H9 (cell line): ENCODE data around the gene CHD6. TPM values are rescaled to one million over a fixed set of nuclear protein-coding genes. Genes with fewer than 3 reads are reported as not detected.
A peak's percentile ranks its signal among the peaks of the same experiment; 100 is the strongest.

Experiments
- DNase-seq: peaks from one replicate; pipeline ENCODE4 v3.0.0-alpha.2; 2017
- H2AFZ ChIP-seq: one replicate; pipeline ENCODE4 v1.6.1; 2013; ENCODE audit warnings: mild to moderate bottlenecking, low read length, control low read depth, moderate library complexity
- H2AK5ac ChIP-seq: 2 replicates; pipeline ENCODE4 v1.6.1; 2013; ENCODE audit warnings: low read length, control low read depth, mixed read lengths; ENCODE audit not compliant: insufficient read length
- H2BK120ac ChIP-seq: one replicate; pipeline ENCODE4 v1.6.1; 2013; ENCODE audit warnings: low read depth, mild to moderate bottlenecking, low read length, control low read depth, inconsistent platforms; ENCODE audit not compliant: poor library complexity, severe bottlenecking
- H2BK12ac ChIP-seq: 2 replicates; pipeline ENCODE4 v1.6.1; 2013; ENCODE audit warnings: low read length, control low read depth, mixed read lengths, low read depth; ENCODE audit not compliant: insufficient read length
- H2BK15ac ChIP-seq: 2 replicates; pipeline ENCODE4 v1.6.1; 2013; ENCODE audit warnings: low read depth, low read length, control low read depth
- H2BK20ac ChIP-seq: one replicate; pipeline ENCODE4 v1.6.1; 2013; ENCODE audit warnings: low read depth, mild to moderate bottlenecking, low read length, control low read depth, inconsistent platforms; ENCODE audit not compliant: poor library complexity, severe bottlenecking
- H2BK5ac ChIP-seq: 2 replicates; pipeline ENCODE4 v1.6.1; 2013; ENCODE audit warnings: low read length, control low read depth, mixed read lengths; ENCODE audit not compliant: insufficient read length
- H3K14ac ChIP-seq: 2 replicates; pipeline ENCODE4 v1.6.1; 2013; ENCODE audit warnings: low read length, control low read depth; ENCODE audit not compliant: insufficient read depth
- H3K18ac ChIP-seq: 2 replicates; pipeline ENCODE4 v1.6.1; 2013; ENCODE audit warnings: low read depth, mild to moderate bottlenecking, mixed read lengths, low read length, control low read depth; ENCODE audit not compliant: insufficient read length
- H3K23ac ChIP-seq: 2 replicates; pipeline ENCODE4 v1.6.1; 2013; ENCODE audit warnings: low read length, control low read depth, mixed read lengths, low read depth; ENCODE audit not compliant: insufficient read length
- H3K23me2 ChIP-seq: 2 replicates; pipeline ENCODE4 v1.6.1; 2013; ENCODE audit warnings: low read depth, mild to moderate bottlenecking, mixed read lengths, low read length, control low read depth; ENCODE audit not compliant: insufficient read length, poor library complexity, severe bottlenecking
- H3K27ac ChIP-seq: 2 replicates; pipeline ENCODE4 v1.5.1; 2013; ENCODE audit warnings: low read length, control low read depth, mixed read lengths, low read depth; ENCODE audit not compliant: insufficient read length
- H3K27me3 ChIP-seq: 2 replicates; pipeline ENCODE4 v1.6.1; 2013; ENCODE audit warnings: low read length, control low read depth, inconsistent platforms; ENCODE audit not compliant: insufficient read depth
- H3K4ac ChIP-seq: 2 replicates; pipeline ENCODE4 v1.6.1; 2013; ENCODE audit warnings: low read depth, mild to moderate bottlenecking, control low read depth, inconsistent platforms, low read length, moderate library complexity
- H3K4me1 ChIP-seq: 2 replicates; pipeline ENCODE4 v1.6.1; 2013; ENCODE audit warnings: low read length, control low read depth, inconsistent platforms; ENCODE audit not compliant: insufficient read depth
- H3K4me2 ChIP-seq: 2 replicates; pipeline ENCODE4 v1.6.1; 2013; ENCODE audit warnings: low read length, control low read depth, mixed read lengths; ENCODE audit not compliant: insufficient read length, insufficient read depth
- H3K56ac ChIP-seq: 2 replicates; pipeline ENCODE4 v1.6.1; 2013; ENCODE audit warnings: low read depth, mild to moderate bottlenecking, mixed read lengths, low read length, control low read depth; ENCODE audit not compliant: insufficient read length
- H3K79me1 ChIP-seq: 2 replicates; pipeline ENCODE4 v1.6.1; 2013; ENCODE audit warnings: low read depth, mild to moderate bottlenecking, moderate library complexity, low read length, control low read depth, inconsistent platforms; ENCODE audit not compliant: insufficient read depth, poor library complexity, severe bottlenecking
- H3K79me2 ChIP-seq: 2 replicates; pipeline ENCODE4 v1.6.1; 2013; ENCODE audit warnings: low read length, control low read depth, inconsistent platforms; ENCODE audit not compliant: insufficient read depth
- H3K9ac ChIP-seq: 2 replicates; pipeline ENCODE4 v1.6.1; 2013; ENCODE audit warnings: low read length, control low read depth, mixed read lengths; ENCODE audit not compliant: insufficient read length; ENCODE audit errors: extremely low read depth
- H3K9me3 ChIP-seq: one replicate; pipeline ENCODE4 v1.6.1; 2013; ENCODE audit warnings: low read depth, low read length, inconsistent platforms; ENCODE audit not compliant: control insufficient read depth
- H3T11ph ChIP-seq: one replicate; pipeline ENCODE4 v1.6.1; 2013; ENCODE audit warnings: mild to moderate bottlenecking, low read length, control low read depth, inconsistent platforms
- H4K20me1 ChIP-seq: one replicate; pipeline ENCODE4 v1.6.1; 2013; ENCODE audit not compliant: control insufficient read depth, insufficient read length, insufficient read depth
- H4K5ac ChIP-seq: 2 replicates; pipeline ENCODE4 v1.6.1; 2013; ENCODE audit warnings: low read depth, mild to moderate bottlenecking, mixed read lengths, low read length, control low read depth; ENCODE audit not compliant: insufficient read length
- H4K8ac ChIP-seq: replicated peaks from 2 replicates; pipeline ENCODE4 v1.6.1; 2013; ENCODE audit warnings: low read length, control low read depth, mixed read lengths, low read depth; ENCODE audit not compliant: insufficient read length
- H4K91ac ChIP-seq: 2 replicates; pipeline ENCODE4 v1.6.1; 2013; ENCODE audit warnings: low read depth, mild to moderate bottlenecking, moderate library complexity, mixed read lengths, low read length, control low read depth; ENCODE audit not compliant: insufficient read length
- H3K27ac Mint-ChIP-seq, 3 experiments: 2 replicates in 2 of 3; 3 replicates in 1 of 3; pipeline ENCODE4 v1.8.0; 2020 to 2021; ENCODE audit warnings: mixed read lengths in 3 of 3, mild to moderate bottlenecking in 1 of 3, moderate library complexity in 1 of 3
- H3K27me3 Mint-ChIP-seq: 2 replicates; pipeline ENCODE4 v1.8.0; 2021; ENCODE audit warnings: low read depth, mild to moderate bottlenecking, moderate library complexity, mixed read lengths
- H3K36me3 Mint-ChIP-seq, 3 experiments: 2 replicates in 2 of 3; 3 replicates in 1 of 3; pipeline ENCODE4 v1.8.0; 2020 to 2021; ENCODE audit warnings: low read depth in 3 of 3, mixed read lengths in 3 of 3; ENCODE audit not compliant: insufficient read depth in 1 of 3
- H3K4me1 Mint-ChIP-seq, 2 experiments: 2 replicates each; pipeline ENCODE4 v1.8.0; 2020; ENCODE audit warnings: mixed read lengths in 2 of 2
- H3K4me3 Mint-ChIP-seq, 2 experiments: 2 replicates in 1 of 2; 3 replicates in 1 of 2; pipeline ENCODE4 v1.8.0; 2020 to 2021; ENCODE audit warnings: mild to moderate bottlenecking in 2 of 2, mixed read lengths in 2 of 2, moderate library complexity in 1 of 2
- H3K9me3 Mint-ChIP-seq, 2 experiments: 2 replicates in 1 of 2; 3 replicates in 1 of 2; pipeline ENCODE4 v1.8.0; 2020; ENCODE audit warnings: mild to moderate bottlenecking in 2 of 2, mixed read lengths in 2 of 2, moderate library complexity in 1 of 2
- WGBS: extraction: QIAGEN DNeasy Blood & Tissue Kit; methylation state at CpG from one replicate; pipeline ENCODE4 v1.1.7; 2013; ENCODE audit warnings: missing lambda C conversion rate, low lambda C conversion rate, mixed read lengths; ENCODE audit not compliant: insufficient read length; ENCODE audit errors: extremely low coverage; 5-methylcytosine and 5-hydroxymethylcytosine counted together
- total RNA-seq: library from RNA; stranded (reverse); gene quantifications from 2 replicates; pipeline ENCODE4 v1.2.1, GENCODE V29; 2021
- TF ChIP-seq, protein P1 (sequence below): fragments of 200-600 bp; sonication (generic); conservative IDR thresholded peaks from 3 replicates; pipeline ENCODE4 v1.8.0; 2021; ENCODE audit warnings: antibody characterized with exemption, mild to moderate bottlenecking

The CHD6 gene
- total RNA-seq, 1 experiment from 2014 or later: 51.5 TPM

DNA sequence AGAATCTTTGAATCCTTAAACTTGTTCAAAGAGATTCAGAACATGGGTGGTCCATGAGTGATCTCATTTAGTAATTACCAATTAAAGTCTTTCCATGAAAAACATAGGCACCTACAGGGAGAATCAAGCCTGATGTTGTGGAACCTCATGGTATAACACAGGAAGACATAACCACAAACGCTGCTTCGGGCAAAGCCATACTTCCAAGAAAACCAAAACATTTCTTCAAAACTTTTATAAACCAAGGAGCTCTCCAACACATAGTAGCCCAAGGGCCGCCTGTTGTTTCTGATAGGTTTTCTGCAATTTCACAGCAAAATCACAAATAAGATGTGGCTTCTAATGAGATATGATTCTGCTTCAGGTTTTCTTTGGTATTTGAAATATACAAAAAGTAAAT lies 2.5 kb downstream of the CHD6 start:
- H3T11ph ChIP-seq: no peak overlapping the region
- no peak overlapping the region for H2BK20ac ChIP-seq
- H3K23ac ChIP-seq: no peak overlapping the region
- no peak overlapping the region for H4K91ac ChIP-seq
- H3K27ac ChIP-seq: no peak overlapping the region
- H3K18ac ChIP-seq: no peak overlapping the region
- Mint-ChIP-seq H3K27ac (no peak overlapping the region), H3K36me3 (peaks cover 0 to 6% (median 2%) of the 10 kb centered on the region in 3 experiments; a peak in 2 of 7 replicates), H3K4me1 (peaks cover 51 to 56% of the 10 kb centered on the region in 2 experiments), H3K27me3 (peaks cover 1% of the 10 kb centered on the region), H3K9me3 (no peaks in the 10 kb centered on the region), H3K4me3 (peak overlapping the region in 1 of 2 experiments; percentile 40; a peak in 2 of 5 replicates)
- no peak overlapping the region for H2BK120ac ChIP-seq
- no peak overlapping the region for H2BK5ac ChIP-seq
- no peak overlapping the region for H3K9ac ChIP-seq
- peaks cover 4% of the 10 kb centered on the region for H3K79me1 ChIP-seq
- no peak overlapping the region for H2AFZ ChIP-seq
- no CpG with 5 or more reads among the region's 3 CpGs for WGBS
- no peaks in the 10 kb centered on the region for H3K27me3 ChIP-seq
- no peak overlapping the region for H3K56ac ChIP-seq
- no peak overlapping the region for H4K8ac ChIP-seq
- H3K4me1 ChIP-seq: peaks cover 9% of the 10 kb centered on the region
- no peak overlapping the region for H3K4me2 ChIP-seq
- TF ChIP-seq, protein P1, sequence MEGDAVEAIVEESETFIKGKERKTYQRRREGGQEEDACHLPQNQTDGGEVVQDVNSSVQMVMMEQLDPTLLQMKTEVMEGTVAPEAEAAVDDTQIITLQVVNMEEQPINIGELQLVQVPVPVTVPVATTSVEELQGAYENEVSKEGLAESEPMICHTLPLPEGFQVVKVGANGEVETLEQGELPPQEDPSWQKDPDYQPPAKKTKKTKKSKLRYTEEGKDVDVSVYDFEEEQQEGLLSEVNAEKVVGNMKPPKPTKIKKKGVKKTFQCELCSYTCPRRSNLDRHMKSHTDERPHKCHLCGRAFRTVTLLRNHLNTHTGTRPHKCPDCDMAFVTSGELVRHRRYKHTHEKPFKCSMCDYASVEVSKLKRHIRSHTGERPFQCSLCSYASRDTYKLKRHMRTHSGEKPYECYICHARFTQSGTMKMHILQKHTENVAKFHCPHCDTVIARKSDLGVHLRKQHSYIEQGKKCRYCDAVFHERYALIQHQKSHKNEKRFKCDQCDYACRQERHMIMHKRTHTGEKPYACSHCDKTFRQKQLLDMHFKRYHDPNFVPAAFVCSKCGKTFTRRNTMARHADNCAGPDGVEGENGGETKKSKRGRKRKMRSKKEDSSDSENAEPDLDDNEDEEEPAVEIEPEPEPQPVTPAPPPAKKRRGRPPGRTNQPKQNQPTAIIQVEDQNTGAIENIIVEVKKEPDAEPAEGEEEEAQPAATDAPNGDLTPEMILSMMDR: no peak
- no peak overlapping the region for H2BK15ac ChIP-seq
- no peak for DNase-seq
- H3K14ac ChIP-seq: no peak overlapping the region
- no peak overlapping the region for H3K4ac ChIP-seq
- peaks cover 48% of the 10 kb centered on the region; the same call in 1 of the 2 replicates for H3K79me2 ChIP-seq
- no peak overlapping the region for H2AK5ac ChIP-seq
- no peak overlapping the region for H4K5ac ChIP-seq
- no peak overlapping the region for H2BK12ac ChIP-seq
- no peaks in the 10 kb centered on the region for H4K20me1 ChIP-seq
- H3K9me3 ChIP-seq: no peaks in the 10 kb centered on the region
- peaks cover 9% of the 10 kb centered on the region for H3K23me2 ChIP-seq
